ENCODE measurements around the gene HPCAL1. TPM values are rescaled to one million over a fixed set of nuclear protein-coding genes. Genes with fewer than 3 reads are reported as not detected.

The HPCAL1 gene
- total and polyA plus RNA-seq, 10 of the 15 experiments (the other 5 are each of a cell fraction or from before 2014, with no cell fraction given): 0.40 to 12.8 (median 7.9) TPM

- 0 out of 2 replicates have a peak, but pooled peaks have one; percentile 50 for TF ChIP-seq ATF2 (IDR thresholded peaks at IDR 0.05; ENCODE audit: low read length)
- peak; percentile 56; the same call in 1 of the 2 replicates for TF ChIP-seq POLR2AphosphoS5 (IDR thresholded peaks at IDR 0.05; ENCODE audit: low read length)
- 0 out of 2 replicates have a peak, but pooled peaks have one; percentile 50 for TF ChIP-seq CBFB (IDR thresholded peaks at IDR 0.05; ENCODE audit: low read depth)
- no peak for TF ChIP-seq GATAD2B (conservative IDR thresholded peaks at IDR 0.05; ENCODE audit: low read depth)
- TF ChIP-seq JUNB (IDR thresholded peaks at IDR 0.05): peak; percentile 74
- peak in 1 of 2 experiments; percentile 35; a peak in 1 of 4 replicates for TF ChIP-seq BHLHE40 (IDR thresholded peaks at IDR 0.05; ENCODE audit: borderline replicate concordance in 1 of 2, low read depth in 2 of 2, low read length in 1 of 2)
- TF ChIP-seq USF1 (IDR thresholded peaks at IDR 0.05; ENCODE audit: borderline replicate concordance, extremely low read length, insufficient read depth, low read depth, low read length): no peak
- TF ChIP-seq MXI1 (IDR thresholded peaks at IDR 0.05; ENCODE audit: low read depth, low read length): no peak
- TF ChIP-seq IKZF1 (conservative IDR thresholded peaks at IDR 0.05): peak; percentile 26; the same call in 1 of the 2 replicates
- no peak for TF ChIP-seq ZBTB4 (CRISPR knock-in tag; IDR thresholded peaks at IDR 0.05)
- peak; percentile 64; the same call in 1 of the 2 replicates for TF ChIP-seq IRF4 (IDR thresholded peaks at IDR 0.05; ENCODE audit: low read depth, low read length)
- no peak for TF ChIP-seq EGR1 (IDR thresholded peaks at IDR 0.05; ENCODE audit: borderline replicate concordance in 1 of 2, low read depth in 2 of 2, low read length in 2 of 2)
- peak; percentile 56; the same call in 1 of the 2 replicates for TF ChIP-seq TCF7 (IDR thresholded peaks at IDR 0.05; ENCODE audit: borderline replicate concordance)
- TF ChIP-seq RUNX3 (IDR thresholded peaks at IDR 0.05; ENCODE audit: low read length): peak; percentile 96
Measured at GRCh38 chr2:10444463-10444862, 141.8 kb downstream of the HPCAL1 start (continued).
